B cell (primary cell): ENCODE data around the gene RPTOR.

Experiments used
- EZH2 ChIP-seq: IDR thresholded peaks from 2 replicates; pipeline ENCODE4 v1.6.1; 2012; ENCODE audit warnings: borderline replicate concordance, low read depth, mild to moderate bottlenecking, moderate library complexity, low read length; ENCODE audit not compliant: insufficient read depth, poor library complexity, severe bottlenecking
- TF ChIP-seq, protein P1 (sequence below): fragments of 200-600 bp; IDR thresholded peaks from one replicate; pipeline ENCODE4 v1.8.0; 2022; ENCODE audit warnings: antibody characterized with exemption, mild to moderate bottlenecking

DNA sequence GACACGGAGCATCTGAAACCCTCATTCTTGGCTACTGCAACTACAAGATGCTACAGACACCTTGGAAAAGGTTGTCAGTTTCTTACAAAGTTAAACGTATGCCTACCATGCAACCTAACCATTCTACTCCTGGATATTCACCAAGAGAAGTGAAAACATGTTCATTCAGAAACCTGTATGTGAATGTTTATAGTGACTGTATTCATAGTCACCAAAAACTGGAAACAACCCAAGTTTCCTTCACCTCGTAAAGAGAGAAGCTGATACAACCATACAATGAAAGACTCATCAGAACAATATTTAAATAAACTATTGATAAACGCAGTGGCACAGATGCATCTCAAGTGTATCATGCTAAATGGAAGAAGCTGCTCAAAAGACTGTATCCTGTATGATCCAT is 391.6 kb downstream of the RPTOR start:
- TF ChIP-seq, protein P1, sequence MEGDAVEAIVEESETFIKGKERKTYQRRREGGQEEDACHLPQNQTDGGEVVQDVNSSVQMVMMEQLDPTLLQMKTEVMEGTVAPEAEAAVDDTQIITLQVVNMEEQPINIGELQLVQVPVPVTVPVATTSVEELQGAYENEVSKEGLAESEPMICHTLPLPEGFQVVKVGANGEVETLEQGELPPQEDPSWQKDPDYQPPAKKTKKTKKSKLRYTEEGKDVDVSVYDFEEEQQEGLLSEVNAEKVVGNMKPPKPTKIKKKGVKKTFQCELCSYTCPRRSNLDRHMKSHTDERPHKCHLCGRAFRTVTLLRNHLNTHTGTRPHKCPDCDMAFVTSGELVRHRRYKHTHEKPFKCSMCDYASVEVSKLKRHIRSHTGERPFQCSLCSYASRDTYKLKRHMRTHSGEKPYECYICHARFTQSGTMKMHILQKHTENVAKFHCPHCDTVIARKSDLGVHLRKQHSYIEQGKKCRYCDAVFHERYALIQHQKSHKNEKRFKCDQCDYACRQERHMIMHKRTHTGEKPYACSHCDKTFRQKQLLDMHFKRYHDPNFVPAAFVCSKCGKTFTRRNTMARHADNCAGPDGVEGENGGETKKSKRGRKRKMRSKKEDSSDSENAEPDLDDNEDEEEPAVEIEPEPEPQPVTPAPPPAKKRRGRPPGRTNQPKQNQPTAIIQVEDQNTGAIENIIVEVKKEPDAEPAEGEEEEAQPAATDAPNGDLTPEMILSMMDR, result no peak
- TF ChIP-seq EZH2, result no peak
